HEK293 (cell line): Measurements from ENCODE around the gene NUMBL.

Experiments used
- CTCF ChIA-PET: fragments of 350-600 bp; formaldehyde crosslinking; extraction: SDS; loops from one replicate; lab custom pipeline; 2021; ENCODE audit warnings: antibody characterized with exemption; lab: Yijun Ruan, JAX
- POLR2A ChIA-PET: fragments of 300-600 bp; formaldehyde crosslinking; extraction: SDS; loops from one replicate; lab custom pipeline; 2020; ENCODE audit warnings: antibody characterized with exemption, inconsistent platforms; lab: Yijun Ruan, JAX
- H3K27ac ChIP-seq: fragments of 200-500 bp; sonication (Bioruptor generic); 2 replicates; pipeline ENCODE4 v1.5.1; 2014; ENCODE audit warnings: low read depth, low read length, control low read depth, inconsistent platforms; ENCODE audit errors: extremely low read depth
- H3K36me3 ChIP-seq, 2 experiments: fragments of 200-500 bp in 1 of 2; sonication (Bioruptor generic) in 1 of 2; 1 replicate in 1 of 2; 2 replicates in 1 of 2; pipeline ENCODE4 v1.5.1; 2014 to 2017; ENCODE audit warnings: inconsistent platforms in 2 of 2, low read length in 2 of 2; ENCODE audit not compliant: control insufficient read depth in 2 of 2, insufficient read depth in 1 of 2
- H3K4me1 ChIP-seq: fragments of 200-500 bp; sonication (Bioruptor generic); 2 replicates; pipeline ENCODE4 v1.5.1; 2014; ENCODE audit warnings: mild to moderate bottlenecking, low read length, inconsistent platforms; ENCODE audit not compliant: control insufficient read depth, insufficient read depth
- H3K4me3 ChIP-seq: 2 replicates; pipeline ENCODE4 v1.5.1; 2011; ENCODE audit warnings: low read depth, mild to moderate bottlenecking, control low read depth, low read length, moderate library complexity
- H3K9me3 ChIP-seq: fragments of 200-500 bp; sonication (Bioruptor generic); 2 replicates; pipeline ENCODE4 v1.5.1; 2014; ENCODE audit warnings: low read depth, low read length, inconsistent platforms; ENCODE audit not compliant: control insufficient read depth, insufficient read depth
- GLIS1 ChIP-seq: fragments of 450-650 bp; formaldehyde crosslinking; IDR thresholded peaks from 2 replicates; pipeline ENCODE4 v1.5.1; 2016; ENCODE audit warnings: missing biosample characterization, missing genetic modification characterization
- HIC1 ChIP-seq: fragments of 450-650 bp; formaldehyde crosslinking; IDR thresholded peaks from 2 replicates; pipeline ENCODE4 v1.5.1; 2016; ENCODE audit warnings: missing biosample characterization, missing genetic modification characterization
- HOXC10 ChIP-seq: sonication (generic); formaldehyde crosslinking; IDR thresholded peaks from 2 replicates; pipeline ENCODE4 v1.8.1; 2023; ENCODE audit warnings: mild to moderate bottlenecking, missing genetic modification reagents
- HOXD13 ChIP-seq: sonication (generic); formaldehyde crosslinking; IDR thresholded peaks from 2 replicates; pipeline ENCODE4 v1.8.0; 2022; ENCODE audit warnings: missing genetic modification reagents, borderline replicate concordance
- MYNN ChIP-seq: fragments of 450-650 bp; formaldehyde crosslinking; IDR thresholded peaks from 2 replicates; pipeline ENCODE4 v1.5.1; 2016; ENCODE audit warnings: missing biosample characterization, missing genetic modification characterization, borderline replicate concordance
- SALL2 ChIP-seq: fragments of 450-650 bp; formaldehyde crosslinking; IDR thresholded peaks from 2 replicates; pipeline ENCODE4 v1.5.0; 2017; ENCODE audit warnings: missing biosample characterization, mild to moderate bottlenecking, missing genetic modification characterization, borderline replicate concordance
- ZBTB17 ChIP-seq: fragments of 450-650 bp; formaldehyde crosslinking; IDR thresholded peaks from 2 replicates; pipeline ENCODE4 v1.5.1; 2016; ENCODE audit warnings: missing biosample characterization, missing genetic modification characterization
- ZEB2 ChIP-seq: fragments of 450-650 bp; formaldehyde crosslinking; IDR thresholded peaks from 2 replicates; pipeline ENCODE4 v1.5.1; 2016; ENCODE audit warnings: missing biosample characterization, missing genetic modification characterization
- ZFP3 ChIP-seq: fragments of 450-650 bp; formaldehyde crosslinking; IDR thresholded peaks from 2 replicates; pipeline ENCODE4 v1.5.1; 2016; ENCODE audit warnings: low read depth, missing biosample characterization, missing genetic modification characterization
- ZNF10 ChIP-seq: fragments of 450-650 bp; formaldehyde crosslinking; IDR thresholded peaks from 2 replicates; pipeline ENCODE4 v1.5.1; 2017; ENCODE audit warnings: missing biosample characterization, missing genetic modification characterization
- ZNF148 ChIP-seq: fragments of 450-650 bp; formaldehyde crosslinking; IDR thresholded peaks from 2 replicates; pipeline ENCODE4 v1.5.0; 2017; ENCODE audit warnings: missing biosample characterization, missing genetic modification characterization, borderline replicate concordance
- ZNF221 ChIP-seq: fragments of 450-650 bp; formaldehyde crosslinking; IDR thresholded peaks from 2 replicates; pipeline ENCODE4 v1.5.1; 2017; ENCODE audit warnings: missing biosample characterization, missing genetic modification characterization, borderline replicate concordance
- ZNF23 ChIP-seq: fragments of 450-650 bp; formaldehyde crosslinking; IDR thresholded peaks from 2 replicates; pipeline ENCODE4 v1.5.1; 2016; ENCODE audit warnings: missing biosample characterization, missing genetic modification characterization, borderline replicate concordance
- ZNF433 ChIP-seq: fragments of 450-650 bp; formaldehyde crosslinking; IDR thresholded peaks from 2 replicates; pipeline ENCODE4 v1.5.1; 2016; ENCODE audit warnings: missing biosample characterization, missing genetic modification characterization, low read depth
- ZNF514 ChIP-seq: fragments of 450-650 bp; formaldehyde crosslinking; IDR thresholded peaks from 2 replicates; pipeline ENCODE4 v1.5.1; 2016; ENCODE audit warnings: missing biosample characterization, missing genetic modification characterization
- ZNF654 ChIP-seq: fragments of 450-650 bp; formaldehyde crosslinking; IDR thresholded peaks from 2 replicates; pipeline ENCODE4 v1.5.1; 2016; ENCODE audit warnings: low read depth, missing biosample characterization, missing genetic modification characterization
- ZNF704 ChIP-seq: fragments of 450-650 bp; formaldehyde crosslinking; IDR thresholded peaks from 2 replicates; pipeline ENCODE4 v1.5.1; 2016; ENCODE audit warnings: missing biosample characterization, missing genetic modification characterization
- ZSCAN18 ChIP-seq: fragments of 450-650 bp; formaldehyde crosslinking; IDR thresholded peaks from 2 replicates; pipeline ENCODE4 v1.5.1; 2016; ENCODE audit warnings: missing biosample characterization, missing genetic modification characterization

NUMBL gene

GRCh38 chr19:40673397-40673796 lies 17.1 kb downstream of the NUMBL start:
- Histone ChIP-seq H3K4me3 (no peak overlapping the region), H3K27ac (no peak overlapping the region), H3K9me3 (no peaks in the 10 kb centered on the region; the same call in 1 of the 2 replicates), H3K36me3 (peaks cover 71 to 86% of the 10 kb centered on the region in 2 experiments), H3K4me1 (peaks cover 3% of the 10 kb centered on the region; the same call in 1 of the 2 replicates)
- ChIA-PET CTCF (interaction anchor here (0.6 to 2.0 kb wide), 2 partner anchors 38 to 147 kb away, joined by 5 to 8 read pairs; no protein-coding TSS in a partner anchor), POLR2A (interaction anchor here (0.6 to 1.0 kb wide), 2 partner anchors 10 to 427 kb away, joined by 3 to 4 read pairs; no protein-coding TSS in a partner anchor)
- TF ChIP-seq ZNF148 (tag by site-specific recombination) (no peak), ZNF514 (tag by site-specific recombination) (no peak), ZFP3 (tag by site-specific recombination) (no peak), ZEB2 (tag by site-specific recombination) (no peak), GLIS1 (tag by site-specific recombination) (peak; percentile 13; the same call in 1 of the 2 replicates), SALL2 (tag by site-specific recombination) (no peak)

GRCh38 chr19:40672573-40673299 lies 17.7 kb downstream of the NUMBL start:
- H3K4me3 ChIP-seq: no peak overlapping the region
- ChIA-PET POLR2A (no interaction called here), CTCF (interaction anchor here (0.6 to 2.0 kb wide), 4 partner anchors 32 to 281 kb away, joined by 4 to 8 read pairs (median 4); no protein-coding TSS in a partner anchor)
- H3K27ac ChIP-seq: no peak overlapping the region
- TF ChIP-seq ZNF23: peak; percentile 87; the same call in 1 of the 2 replicates
- TF ChIP-seq HOXC10: no peak
- peak; percentile 98 for TF ChIP-seq ZBTB17
- peaks cover 3% of the 10 kb centered on the region; the same call in 1 of the 2 replicates for H3K4me1 ChIP-seq
- H3K9me3 ChIP-seq: no peaks in the 10 kb centered on the region; the same call in 1 of the 2 replicates
- peaks cover 65 to 86% of the 10 kb centered on the region in 2 experiments for H3K36me3 ChIP-seq

GRCh38 chr19:40672038-40672437 lies 18.4 kb downstream of the NUMBL start:
- TF ChIP-seq ZSCAN18 (tag by site-specific recombination) (no peak), ZNF23 (peak; percentile 90; the same call in 1 of the 2 replicates), ZBTB17 (peak; percentile 86; the same call in 1 of the 2 replicates)
- Histone ChIP-seq H3K4me3 (no peak overlapping the region), H3K9me3 (no peaks in the 10 kb centered on the region; the same call in 1 of the 2 replicates), H3K27ac (no peak overlapping the region), H3K4me1 (peaks cover 3% of the 10 kb centered on the region; the same call in 1 of the 2 replicates), H3K36me3 (peaks cover 58 to 82% of the 10 kb centered on the region in 2 experiments)
- ChIA-PET POLR2A (no interaction called here), CTCF (interaction anchor here (0.6 to 1.7 kb wide), 7 partner anchors 9 to 303 kb away, joined by 3 to 10 read pairs (median 4); no protein-coding TSS in a partner anchor)

GRCh38 chr19:40671404-40671803 lies 19.0 kb downstream of the NUMBL start:
- ChIA-PET POLR2A (no interaction called here), CTCF (interaction anchor here (0.6 to 1.7 kb wide), 5 partner anchors 8 to 218 kb away, joined by 3 to 10 read pairs (median 3); no protein-coding TSS in a partner anchor)
- Histone ChIP-seq H3K9me3 (no peaks in the 10 kb centered on the region; the same call in 1 of the 2 replicates), H3K4me1 (peaks cover 6% of the 10 kb centered on the region; the same call in 1 of the 2 replicates), H3K4me3 (no peak overlapping the region), H3K36me3 (peaks cover 51 to 81% of the 10 kb centered on the region in 2 experiments), H3K27ac (no peak overlapping the region)
- TF ChIP-seq MYNN (tag by site-specific recombination) (no peak), HIC1 (tag by site-specific recombination) (0 out of 2 replicates have a peak, but pooled peaks have one; percentile 11), ZNF221 (no peak), ZNF433 (tag by site-specific recombination) (no peak), HOXD13 (no peak), ZNF704 (tag by site-specific recombination) (no peak), ZNF654 (tag by site-specific recombination) (no peak), ZNF10 (tag by site-specific recombination) (no peak)
